Gastrocnemius medialis (tissue), 4 donors: ENCODE data around the gene PYROXD2.

ENCODE experiments used
- POLR2A ChIP-seq, 2 donors: fragments of 450-650 bp; IDR thresholded peaks; one replicate each; pipeline ENCODE4 v1.6.1; 2017; ENCODE audit warnings: antibody characterized with exemption in 2 of 2, mild to moderate bottlenecking in 2 of 2, moderate library complexity in 2 of 2
- TF ChIP-seq, protein P1 (sequence below), 5 experiments: fragments of 450-650 bp in 3 of 5; fragments of 200-600 bp in 2 of 5; sonication (generic) in 2 of 5; IDR thresholded peaks in 4 of 5; conservative IDR thresholded peaks in 1 of 5; 1 replicate in 4 of 5; 2 replicates in 1 of 5; pipeline ENCODE4 v1.5.1; 2016 to 2019; ENCODE audit warnings: antibody characterized with exemption in 5 of 5, mild to moderate bottlenecking in 3 of 5, moderate library complexity in 3 of 5

DNA sequence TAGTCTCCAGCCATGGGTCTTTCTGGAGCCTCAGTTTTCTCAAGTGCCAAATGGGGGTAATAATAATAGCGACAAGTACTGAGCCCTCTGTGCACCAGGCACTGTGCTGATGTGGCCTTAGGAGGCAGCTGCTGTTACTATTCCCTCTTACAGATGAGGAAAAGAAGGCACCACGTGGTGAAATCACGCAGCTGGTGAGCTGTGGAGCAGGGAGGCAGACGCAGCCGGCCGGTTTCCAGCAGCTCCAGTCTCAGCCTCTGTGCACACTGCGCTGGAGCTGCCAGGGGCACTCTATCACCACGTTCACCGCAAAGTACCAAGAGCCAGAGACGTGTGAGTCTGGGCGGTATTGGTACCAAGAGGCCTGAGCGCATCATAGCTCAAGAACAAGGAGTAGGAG, 9.6 kb downstream of the PYROXD2 start:
- TF ChIP-seq, protein P1, sequence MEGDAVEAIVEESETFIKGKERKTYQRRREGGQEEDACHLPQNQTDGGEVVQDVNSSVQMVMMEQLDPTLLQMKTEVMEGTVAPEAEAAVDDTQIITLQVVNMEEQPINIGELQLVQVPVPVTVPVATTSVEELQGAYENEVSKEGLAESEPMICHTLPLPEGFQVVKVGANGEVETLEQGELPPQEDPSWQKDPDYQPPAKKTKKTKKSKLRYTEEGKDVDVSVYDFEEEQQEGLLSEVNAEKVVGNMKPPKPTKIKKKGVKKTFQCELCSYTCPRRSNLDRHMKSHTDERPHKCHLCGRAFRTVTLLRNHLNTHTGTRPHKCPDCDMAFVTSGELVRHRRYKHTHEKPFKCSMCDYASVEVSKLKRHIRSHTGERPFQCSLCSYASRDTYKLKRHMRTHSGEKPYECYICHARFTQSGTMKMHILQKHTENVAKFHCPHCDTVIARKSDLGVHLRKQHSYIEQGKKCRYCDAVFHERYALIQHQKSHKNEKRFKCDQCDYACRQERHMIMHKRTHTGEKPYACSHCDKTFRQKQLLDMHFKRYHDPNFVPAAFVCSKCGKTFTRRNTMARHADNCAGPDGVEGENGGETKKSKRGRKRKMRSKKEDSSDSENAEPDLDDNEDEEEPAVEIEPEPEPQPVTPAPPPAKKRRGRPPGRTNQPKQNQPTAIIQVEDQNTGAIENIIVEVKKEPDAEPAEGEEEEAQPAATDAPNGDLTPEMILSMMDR (IDR thresholded peaks at IDR 0.05 in 4 of 5, conservative IDR thresholded peaks at IDR 0.05 in 1 of 5) = no peak
- TF ChIP-seq POLR2A (IDR thresholded peaks at IDR 0.05) = no peak
